Osteocyte (in vitro differentiated cells): Measurements from ENCODE around the gene PTPRM. TPM values are rescaled to one million over a fixed set of nuclear protein-coding genes. Genes with fewer than 3 reads are reported as not detected.
A peak's percentile ranks its signal among the peaks of the same experiment; 100 is the strongest.

Source experiments
- DNase-seq: peaks from one replicate; pipeline ENCODE4 v3.0.0; 2021; ENCODE audit warnings: mixed read lengths; ENCODE audit not compliant: unreplicated experiment; ENCODE audit errors: extremely low spot score
- H3K27ac Mint-ChIP-seq: one replicate; pipeline ENCODE4 v1.8.0; 2021; ENCODE audit warnings: mild to moderate bottlenecking, mixed read lengths; ENCODE audit not compliant: unreplicated experiment
- H3K27me3 Mint-ChIP-seq: one replicate; pipeline ENCODE4 v1.8.0; 2021; ENCODE audit warnings: mixed read lengths; ENCODE audit not compliant: unreplicated experiment
- H3K36me3 Mint-ChIP-seq: one replicate; pipeline ENCODE4 v1.8.0; 2021; ENCODE audit warnings: mixed read lengths; ENCODE audit not compliant: unreplicated experiment
- H3K4me1 Mint-ChIP-seq: one replicate; pipeline ENCODE4 v1.8.0; 2021; ENCODE audit warnings: mixed read lengths; ENCODE audit not compliant: unreplicated experiment
- H3K4me3 Mint-ChIP-seq: one replicate; pipeline ENCODE4 v1.8.0; 2021; ENCODE audit warnings: mild to moderate bottlenecking, moderate library complexity, mixed read lengths; ENCODE audit not compliant: unreplicated experiment
- H3K9me3 Mint-ChIP-seq: one replicate; pipeline ENCODE4 v1.8.0; 2021; ENCODE audit warnings: mixed read lengths; ENCODE audit not compliant: unreplicated experiment
- total RNA-seq: library from RNA; stranded (reverse); gene quantifications from 2 replicates; pipeline ENCODE4 v1.2.1, GENCODE V29; 2021
- TF ChIP-seq, protein P1 (sequence below): fragments of 200-600 bp; sonication (generic); IDR thresholded peaks from 2 replicates; pipeline ENCODE4 v1.5.0; 2021; ENCODE audit warnings: antibody characterized with exemption, mild to moderate bottlenecking, moderate library complexity

Gene PTPRM
- total RNA-seq, 1 donor from 2014 or later = 105 TPM

DNA sequence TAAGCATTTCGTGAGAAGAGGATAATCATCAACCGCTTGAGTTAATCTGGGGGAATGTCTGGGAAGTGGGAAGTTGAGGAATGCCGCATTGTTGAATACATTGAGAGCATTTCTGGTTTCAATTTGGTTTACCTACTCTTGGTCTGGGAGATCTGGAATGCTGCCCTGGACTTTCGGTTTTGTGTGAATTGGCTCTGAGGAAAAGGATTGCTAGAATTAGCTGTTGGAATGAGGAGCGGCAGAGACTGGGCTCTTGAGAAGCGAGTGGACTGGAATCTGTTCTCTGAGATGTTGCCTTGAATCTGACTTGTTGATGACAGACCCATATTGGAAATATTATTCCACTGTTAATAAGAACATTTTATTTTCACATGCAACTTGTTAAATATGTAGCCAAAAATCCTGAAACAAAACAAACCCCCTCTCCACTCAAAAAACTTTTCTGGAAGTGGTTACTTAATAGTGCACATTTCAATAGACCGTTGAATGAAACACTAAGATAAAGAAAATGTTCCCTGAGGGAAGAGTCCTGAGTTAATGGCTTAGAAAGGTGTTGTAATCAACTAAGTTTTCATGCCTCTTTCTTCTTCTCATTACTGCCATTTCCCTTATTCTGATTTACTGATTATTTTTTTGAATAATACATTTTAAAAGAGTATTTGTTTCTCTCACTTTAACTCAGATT, 50.8 kb downstream of the PTPRM start:
- H3K27ac Mint-ChIP-seq = peak overlapping the region; percentile 83
- no peaks in the 10 kb centered on the region for H3K36me3 Mint-ChIP-seq
- H3K4me3 Mint-ChIP-seq = peak overlapping the region; percentile 61
- H3K9me3 Mint-ChIP-seq = no peaks in the 10 kb centered on the region
- no peaks in the 10 kb centered on the region for H3K27me3 Mint-ChIP-seq
- TF ChIP-seq, protein P1, sequence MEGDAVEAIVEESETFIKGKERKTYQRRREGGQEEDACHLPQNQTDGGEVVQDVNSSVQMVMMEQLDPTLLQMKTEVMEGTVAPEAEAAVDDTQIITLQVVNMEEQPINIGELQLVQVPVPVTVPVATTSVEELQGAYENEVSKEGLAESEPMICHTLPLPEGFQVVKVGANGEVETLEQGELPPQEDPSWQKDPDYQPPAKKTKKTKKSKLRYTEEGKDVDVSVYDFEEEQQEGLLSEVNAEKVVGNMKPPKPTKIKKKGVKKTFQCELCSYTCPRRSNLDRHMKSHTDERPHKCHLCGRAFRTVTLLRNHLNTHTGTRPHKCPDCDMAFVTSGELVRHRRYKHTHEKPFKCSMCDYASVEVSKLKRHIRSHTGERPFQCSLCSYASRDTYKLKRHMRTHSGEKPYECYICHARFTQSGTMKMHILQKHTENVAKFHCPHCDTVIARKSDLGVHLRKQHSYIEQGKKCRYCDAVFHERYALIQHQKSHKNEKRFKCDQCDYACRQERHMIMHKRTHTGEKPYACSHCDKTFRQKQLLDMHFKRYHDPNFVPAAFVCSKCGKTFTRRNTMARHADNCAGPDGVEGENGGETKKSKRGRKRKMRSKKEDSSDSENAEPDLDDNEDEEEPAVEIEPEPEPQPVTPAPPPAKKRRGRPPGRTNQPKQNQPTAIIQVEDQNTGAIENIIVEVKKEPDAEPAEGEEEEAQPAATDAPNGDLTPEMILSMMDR = no peak
- DNase-seq = no peak
- H3K4me1 Mint-ChIP-seq = peaks cover 49% of the 10 kb centered on the region

DNA sequence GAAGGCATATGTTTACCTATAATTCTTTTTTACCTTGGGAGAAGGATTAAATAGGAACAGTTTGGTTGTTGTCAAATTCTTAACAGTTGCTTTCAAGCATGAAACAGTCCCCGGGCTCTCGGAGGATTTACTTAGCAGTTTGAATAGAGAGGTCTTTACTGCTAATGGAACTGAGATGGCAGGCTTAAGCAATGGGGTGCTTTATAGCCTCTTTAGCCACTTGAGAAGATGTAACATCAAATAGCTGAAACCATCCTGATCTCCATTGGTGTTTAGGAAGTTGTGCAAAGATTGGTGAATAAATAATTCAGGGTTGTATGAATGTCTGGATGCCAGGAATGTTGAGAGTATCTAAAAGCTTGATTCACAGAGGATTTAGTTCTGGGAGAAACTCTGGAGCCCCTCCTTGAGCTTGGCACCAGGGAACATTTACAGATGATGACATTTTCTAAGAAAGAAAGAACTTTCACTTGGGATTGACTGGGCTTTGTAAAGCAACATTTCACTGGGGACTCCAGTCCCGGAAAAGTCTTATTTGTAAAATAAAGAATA, 51.9 kb downstream of the PTPRM start:
- H3K27me3 Mint-ChIP-seq = no peaks in the 10 kb centered on the region
- no peak for DNase-seq
- peak overlapping the region; percentile 83 for H3K27ac Mint-ChIP-seq
- no peak overlapping the region for H3K4me3 Mint-ChIP-seq
- no peaks in the 10 kb centered on the region for H3K9me3 Mint-ChIP-seq
- H3K4me1 Mint-ChIP-seq = peaks cover 53% of the 10 kb centered on the region
- TF ChIP-seq, protein P1 = no peak
- H3K36me3 Mint-ChIP-seq = no peaks in the 10 kb centered on the region

DNA sequence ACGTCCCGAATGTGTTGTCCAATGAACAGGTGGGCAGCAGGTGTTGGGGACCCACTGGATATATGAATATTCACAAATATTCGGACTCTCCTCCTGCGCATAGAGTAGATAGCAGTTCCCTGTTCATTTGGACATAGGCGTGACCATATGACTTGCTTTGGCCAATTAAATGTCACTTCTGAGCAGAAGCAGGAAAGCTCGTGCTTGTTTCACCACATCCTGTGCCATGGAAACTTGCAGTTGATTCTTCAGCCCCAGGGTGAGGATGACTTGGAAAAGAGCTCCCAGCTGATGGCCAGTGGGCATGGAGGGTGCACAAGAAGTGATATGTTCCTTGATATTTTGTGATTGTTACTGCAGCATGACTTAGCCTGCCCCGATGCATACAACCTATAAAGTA, 52.6 kb downstream of the PTPRM start:
- H3K4me1 Mint-ChIP-seq = peaks cover 57% of the 10 kb centered on the region
- TF ChIP-seq, protein P1 = no peak
- H3K4me3 Mint-ChIP-seq = no peak overlapping the region
- H3K36me3 Mint-ChIP-seq = no peaks in the 10 kb centered on the region
- no peaks in the 10 kb centered on the region for H3K27me3 Mint-ChIP-seq
- H3K9me3 Mint-ChIP-seq = no peaks in the 10 kb centered on the region
- peak overlapping the region; percentile 83 for H3K27ac Mint-ChIP-seq
- DNase-seq = no peak

DNA sequence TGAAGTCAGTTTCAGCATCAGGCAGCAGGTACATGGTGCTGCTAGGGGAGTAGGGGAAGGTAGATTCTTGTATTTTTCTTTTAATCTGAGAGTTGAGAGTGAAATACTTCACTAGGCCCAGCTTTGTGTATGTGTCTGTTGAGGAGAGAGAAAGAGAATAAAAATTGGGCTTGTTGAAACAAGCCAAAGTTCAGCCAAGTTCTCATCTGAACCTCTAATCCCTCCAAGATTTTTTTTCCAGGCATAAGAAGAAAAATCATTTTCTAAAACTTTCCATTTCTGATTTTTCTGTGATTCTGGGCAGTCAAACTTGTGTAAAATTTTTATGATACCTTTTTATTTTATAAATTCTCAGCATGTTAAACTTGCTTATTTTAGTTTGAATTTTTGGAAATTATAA, 55.6 kb downstream of the PTPRM start:
- Mint-ChIP-seq H3K9me3 (no peaks in the 10 kb centered on the region), H3K27ac (no peak overlapping the region), H3K27me3 (no peaks in the 10 kb centered on the region), H3K36me3 (no peaks in the 10 kb centered on the region), H3K4me3 (no peak overlapping the region), H3K4me1 (peaks cover 55% of the 10 kb centered on the region)
- TF ChIP-seq, protein P1 = no peak
- no peak for DNase-seq

DNA sequence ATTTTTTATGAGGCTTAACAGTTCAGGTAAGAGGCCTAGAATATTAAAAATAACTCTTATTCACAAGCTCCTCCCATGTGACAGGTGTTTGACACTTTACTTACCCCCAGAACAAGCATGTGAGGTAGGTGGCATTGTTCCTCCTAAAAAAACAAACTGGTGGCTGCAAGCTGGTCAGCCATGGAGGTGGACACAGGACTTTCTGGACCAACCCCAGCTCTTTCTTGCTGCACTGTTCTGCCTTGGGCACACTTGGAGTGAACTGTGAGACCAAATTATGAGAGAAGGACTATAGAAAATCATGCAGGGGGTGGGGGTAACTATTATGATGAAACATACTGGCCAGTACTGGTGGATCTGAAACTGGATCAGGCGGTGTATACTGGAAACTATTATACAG, 56.6 kb downstream of the PTPRM start:
- no peaks in the 10 kb centered on the region for H3K36me3 Mint-ChIP-seq
- H3K27ac Mint-ChIP-seq = no peak overlapping the region
- H3K4me3 Mint-ChIP-seq = no peak overlapping the region
- TF ChIP-seq, protein P1 = no peak
- H3K4me1 Mint-ChIP-seq = peaks cover 47% of the 10 kb centered on the region
- no peaks in the 10 kb centered on the region for H3K9me3 Mint-ChIP-seq
- no peaks in the 10 kb centered on the region for H3K27me3 Mint-ChIP-seq
- DNase-seq = no peak
